ENCODE measurements around the gene STARD13.

STARD13 gene

GRCh38 chr13:33261387-33262061 is 24.0 kb downstream of the STARD13 start:
- DNase-seq, result no peak
- Histone ChIP-seq H3K27ac (no peak overlapping the region), H3K4me3 (ENCODE audit: low read depth, low read length) (no peak overlapping the region), H3K27me3 (replicated peaks) (no peaks in the 10 kb centered on the region), H3K36me3 (replicated peaks) (no peaks in the 10 kb centered on the region)
- in situ Hi-C loops (cut with HindIII; ENCODE audit: low pct_ligation_motif_present, low sequenced_read_pairs), result no loop called here
- TF ChIP-seq CTCF (IDR thresholded peaks at IDR 0.05; ENCODE audit: low read depth, low read length, missing control alignments), result no peak

GRCh38 chr13:33260168-33261098 is 25.1 kb downstream of the STARD13 start:
- H3K27ac ChIP-seq, result no peak overlapping the region

GRCh38 chr13:33259296-33259695 is 26.3 kb downstream of the STARD13 start:
- Histone ChIP-seq H3K27me3 (replicated peaks) (no peaks in the 10 kb centered on the region), H3K36me3 (replicated peaks) (no peaks in the 10 kb centered on the region), H3K4me3 (ENCODE audit: low read depth, low read length) (no peak overlapping the region), H3K27ac (no peak overlapping the region)
- no peak for DNase-seq
- TF ChIP-seq CTCF (IDR thresholded peaks at IDR 0.05; ENCODE audit: low read depth, low read length, missing control alignments), result no peak
- in situ Hi-C loops (cut with HindIII; ENCODE audit: low pct_ligation_motif_present, low sequenced_read_pairs), result no loop called here

More at GRCh38 chr13:33260168-33261098, 25.1 kb downstream of the STARD13 start:
- in situ Hi-C loops (cut with HindIII; ENCODE audit: low pct_ligation_motif_present, low sequenced_read_pairs), result no loop called here
- Histone ChIP-seq H3K27me3 (replicated peaks) (no peaks in the 10 kb centered on the region), H3K36me3 (replicated peaks) (no peaks in the 10 kb centered on the region), H3K4me3 (ENCODE audit: low read depth, low read length) (no peak overlapping the region)
- TF ChIP-seq CTCF (IDR thresholded peaks at IDR 0.05; ENCODE audit: low read depth, low read length, missing control alignments), result no peak
- DNase-seq, result no peak

GRCh38 chr13:33258808-33259193 is 26.8 kb downstream of the STARD13 start:
- in situ Hi-C loops (cut with HindIII; ENCODE audit: low pct_ligation_motif_present, low sequenced_read_pairs), result no loop called here
- H3K27ac ChIP-seq, result no peak overlapping the region
- no peak for DNase-seq
- no peak overlapping the region for H3K4me3 ChIP-seq (ENCODE audit: low read depth, low read length)
- no peaks in the 10 kb centered on the region for H3K36me3 ChIP-seq (replicated peaks)
- no peak for TF ChIP-seq CTCF (IDR thresholded peaks at IDR 0.05; ENCODE audit: low read depth, low read length, missing control alignments)
- H3K27me3 ChIP-seq (replicated peaks), result no peaks in the 10 kb centered on the region

- in situ Hi-C loops (cut with HindIII; ENCODE audit: low pct_ligation_motif_present, low sequenced_read_pairs), result no loop called here
- no peak overlapping the region for H3K4me3 ChIP-seq (ENCODE audit: low read depth, low read length)
- H3K27ac ChIP-seq, result no peak overlapping the region
- no peak for DNase-seq
- no peaks in the 10 kb centered on the region for H3K36me3 ChIP-seq (replicated peaks)
- no peak for TF ChIP-seq CTCF (IDR thresholded peaks at IDR 0.05; ENCODE audit: low read depth, low read length, missing control alignments)
- H3K27me3 ChIP-seq (replicated peaks), result no peaks in the 10 kb centered on the region
These were observed 27.4 kb downstream of the STARD13 start for GRCh38 chr13:33257841-33258807.
